HUES6 (cell line): ENCODE measurements around the gene ULK1.
"Not testable (repeated sequence)": the region's sequence is repeated elsewhere in the genome, so short reads cannot be mapped to it uniquely, and the experiment has no call there.

Experiments used
- H3K27ac ChIP-seq: 2 replicates; pipeline ENCODE4 v1.7.0; 2013; ENCODE audit warnings: low read depth, mild to moderate bottlenecking, low read length, inconsistent platforms
- H3K27me3 ChIP-seq: 2 replicates; pipeline ENCODE4 v1.6.1; 2013; ENCODE audit warnings: low read length; ENCODE audit not compliant: control insufficient read depth, insufficient read depth
- H3K36me3 ChIP-seq: 2 replicates; pipeline ENCODE4 v1.6.1; 2013; ENCODE audit warnings: low read length; ENCODE audit not compliant: control insufficient read depth, insufficient read depth
- H3K4me1 ChIP-seq: 2 replicates; pipeline ENCODE4 v1.6.1; 2013; ENCODE audit warnings: low read length; ENCODE audit not compliant: control insufficient read depth, insufficient read depth
- H3K4me3 ChIP-seq: 2 replicates; pipeline ENCODE4 v1.5.1; 2013; ENCODE audit warnings: low read depth, low read length
- H3K9ac ChIP-seq: one replicate; pipeline ENCODE4 v1.6.1; 2013; ENCODE audit warnings: mild to moderate bottlenecking, low read length
- H3K9me3 ChIP-seq: 2 replicates; pipeline ENCODE4 v1.6.1; 2013; ENCODE audit warnings: low read depth, low read length; ENCODE audit not compliant: control insufficient read depth, insufficient read depth

ULK1 gene

DNA sequence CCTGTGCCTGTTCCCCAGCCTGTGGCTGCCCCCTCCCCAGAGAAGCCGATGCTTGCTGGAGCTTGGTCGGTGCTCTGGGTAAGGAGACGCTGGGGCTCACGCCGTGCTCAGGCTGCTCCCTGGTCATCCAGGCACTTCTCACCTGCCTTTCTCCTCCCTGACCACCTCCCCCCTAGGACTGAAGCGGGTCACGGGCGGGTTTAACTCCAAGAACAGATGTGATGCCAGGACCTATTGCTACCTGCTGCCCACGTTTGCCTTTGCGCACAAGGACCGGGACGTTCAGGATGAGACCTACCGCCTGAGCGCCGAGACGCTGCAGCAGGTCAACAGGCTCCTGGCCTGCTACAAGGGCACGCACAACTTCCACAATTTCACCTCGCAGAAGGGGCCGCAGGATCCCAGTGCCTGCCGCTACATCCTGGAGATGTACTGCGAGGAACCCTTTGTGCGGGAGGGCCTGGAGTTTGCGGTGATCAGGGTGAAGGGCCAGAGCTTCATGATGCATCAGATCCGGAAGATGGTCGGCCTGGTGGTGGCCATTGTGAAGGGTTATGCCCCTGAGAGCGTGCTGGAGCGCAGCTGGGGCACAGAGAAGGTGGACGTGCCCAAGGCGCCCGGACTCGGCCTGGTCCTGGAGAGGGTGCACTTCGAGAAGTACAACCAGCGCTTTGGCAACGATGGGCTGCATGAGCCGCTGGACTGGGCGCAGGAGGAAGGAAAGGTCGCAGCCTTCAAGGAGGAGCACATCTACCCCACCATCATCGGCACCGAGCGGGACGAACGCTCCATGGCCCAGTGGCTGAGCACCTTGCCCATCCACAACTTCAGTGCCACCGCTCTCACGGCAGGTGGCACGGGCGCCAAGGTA lies 46.9 kb downstream of the ULK1 start:
- Histone ChIP-seq H3K9me3 (0 out of 2 replicates have a peak, but pooled peaks cover 2% of the 10 kb centered on the region), H3K4me1 (no peaks in the 10 kb centered on the region), H3K27ac (no peak overlapping the region), H3K36me3 (peaks cover 78% of the 10 kb centered on the region), H3K4me3 (no peak overlapping the region), H3K27me3 (no peaks in the 10 kb centered on the region), H3K9ac (no peak overlapping the region)

- H3K4me3 ChIP-seq: no peak overlapping the region
- no peaks in the 10 kb centered on the region for H3K4me1 ChIP-seq
- no peaks in the 10 kb centered on the region for H3K27me3 ChIP-seq
- 0 out of 2 replicates have a peak, but pooled peaks cover 2% of the 10 kb centered on the region for H3K9me3 ChIP-seq
- no peak overlapping the region for H3K27ac ChIP-seq
- H3K9ac ChIP-seq: no peak overlapping the region
- peaks cover 72% of the 10 kb centered on the region for H3K36me3 ChIP-seq
Observed at GRCh38 chr12:131941987-131942341, 47.5 kb downstream of the ULK1 start.

- Histone ChIP-seq H3K36me3 (peaks cover 68% of the 10 kb centered on the region), H3K9ac (no peak overlapping the region), H3K27me3 (no peaks in the 10 kb centered on the region), H3K4me1 (peaks cover 4% of the 10 kb centered on the region), H3K9me3 (0 out of 2 replicates have a peak, but pooled peaks cover 2% of the 10 kb centered on the region), H3K27ac (no peak overlapping the region), H3K4me3 (no peak overlapping the region)
Observed at GRCh38 chr12:131942671-131943070, 48.2 kb downstream of the ULK1 start.

DNA sequence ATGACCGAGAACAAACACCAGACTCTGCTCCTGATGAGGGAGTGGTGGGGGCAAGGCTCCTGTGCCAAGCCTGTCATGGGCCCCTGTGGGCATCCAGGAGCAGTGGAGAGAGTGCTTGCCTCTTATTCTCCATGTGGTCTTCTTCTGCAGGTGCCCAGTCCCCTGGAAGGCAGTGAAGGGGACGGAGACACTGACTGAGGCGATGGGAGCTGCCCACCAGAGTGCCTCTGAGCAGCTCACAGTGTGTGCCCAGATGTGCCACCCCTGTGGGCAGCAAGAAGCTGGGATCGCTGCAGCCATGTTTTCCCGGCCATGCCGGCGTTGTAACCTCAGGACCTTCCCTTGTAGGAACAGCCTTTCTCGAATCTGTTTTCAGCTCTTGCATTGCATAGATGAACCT lies 49.0 kb downstream of the ULK1 start:
- peaks cover 60% of the 10 kb centered on the region for H3K36me3 ChIP-seq
- no peak overlapping the region for H3K4me3 ChIP-seq
- 0 out of 2 replicates have a peak, but pooled peaks cover 2% of the 10 kb centered on the region for H3K9me3 ChIP-seq
- H3K9ac ChIP-seq: no peak overlapping the region
- no peaks in the 10 kb centered on the region for H3K27me3 ChIP-seq
- peaks cover 5% of the 10 kb centered on the region for H3K4me1 ChIP-seq
- no peak overlapping the region for H3K27ac ChIP-seq

GRCh38 chr12:131943876-131944275 lies 49.5 kb downstream of the ULK1 start:
- no peak overlapping the region for H3K27ac ChIP-seq
- H3K36me3 ChIP-seq: peaks cover 58% of the 10 kb centered on the region
- no peak overlapping the region for H3K4me3 ChIP-seq
- H3K9ac ChIP-seq: no peak overlapping the region
- H3K4me1 ChIP-seq: peaks cover 5% of the 10 kb centered on the region
- no peaks in the 10 kb centered on the region for H3K27me3 ChIP-seq
- H3K9me3 ChIP-seq: 0 out of 2 replicates have a peak, but pooled peaks cover 2% of the 10 kb centered on the region

GRCh38 chr12:131944601-131945251 lies 50.3 kb downstream of the ULK1 start:
- H3K27ac ChIP-seq: no peak overlapping the region
- no peaks in the 10 kb centered on the region for H3K27me3 ChIP-seq
- peaks cover 5% of the 10 kb centered on the region for H3K4me1 ChIP-seq
- H3K36me3 ChIP-seq: peaks cover 50% of the 10 kb centered on the region
- H3K9me3 ChIP-seq: 0 out of 2 replicates have a peak, but pooled peaks cover 2% of the 10 kb centered on the region
- no peak overlapping the region for H3K4me3 ChIP-seq
- H3K9ac ChIP-seq: no peak overlapping the region

- Histone ChIP-seq H3K27me3 (no peaks in the 10 kb centered on the region), H3K9me3 (0 out of 2 replicates have a peak, but pooled peaks cover 2% of the 10 kb centered on the region), H3K27ac (no peak overlapping the region), H3K4me3 (no peak overlapping the region), H3K4me1 (peaks cover 5% of the 10 kb centered on the region), H3K36me3 (peaks cover 31% of the 10 kb centered on the region), H3K9ac (no peak overlapping the region)
Observed at GRCh38 chr12:131946757-131947156, 52.3 kb downstream of the ULK1 start.

DNA sequence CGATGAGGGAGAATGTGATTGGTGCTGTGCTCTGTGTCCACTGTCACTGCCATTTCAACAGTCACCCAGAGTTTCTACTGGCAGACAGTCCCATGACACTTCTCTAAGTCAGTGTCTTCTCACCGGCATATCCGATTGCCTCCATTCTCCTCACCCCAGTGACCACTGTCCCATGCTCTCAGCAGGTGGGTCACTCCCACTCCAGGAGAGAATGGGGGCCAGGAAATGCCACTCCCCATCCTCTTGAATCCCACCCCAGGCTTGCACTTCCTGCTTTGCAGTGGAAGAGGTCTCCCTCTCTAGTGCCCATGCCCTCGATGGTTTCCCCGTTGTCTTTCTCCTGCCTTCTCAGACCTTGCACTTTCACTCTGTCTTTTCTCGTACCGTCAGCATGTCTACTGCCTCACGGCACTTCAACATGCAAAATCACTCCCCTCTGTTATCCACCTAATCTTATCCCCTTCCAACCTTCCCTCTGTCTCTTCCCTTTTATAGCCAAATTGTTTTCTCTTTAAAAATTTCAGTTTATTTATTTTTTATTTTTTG lies 53.1 kb downstream of the ULK1 start:
- Histone ChIP-seq H3K27me3 (no peaks in the 10 kb centered on the region), H3K9ac (no peak overlapping the region), H3K9me3 (0 out of 2 replicates have a peak, but pooled peaks cover 2% of the 10 kb centered on the region), H3K4me3 (no peak overlapping the region), H3K4me1 (peaks cover 5% of the 10 kb centered on the region), H3K27ac (no peak overlapping the region), H3K36me3 (peaks cover 24% of the 10 kb centered on the region)

DNA sequence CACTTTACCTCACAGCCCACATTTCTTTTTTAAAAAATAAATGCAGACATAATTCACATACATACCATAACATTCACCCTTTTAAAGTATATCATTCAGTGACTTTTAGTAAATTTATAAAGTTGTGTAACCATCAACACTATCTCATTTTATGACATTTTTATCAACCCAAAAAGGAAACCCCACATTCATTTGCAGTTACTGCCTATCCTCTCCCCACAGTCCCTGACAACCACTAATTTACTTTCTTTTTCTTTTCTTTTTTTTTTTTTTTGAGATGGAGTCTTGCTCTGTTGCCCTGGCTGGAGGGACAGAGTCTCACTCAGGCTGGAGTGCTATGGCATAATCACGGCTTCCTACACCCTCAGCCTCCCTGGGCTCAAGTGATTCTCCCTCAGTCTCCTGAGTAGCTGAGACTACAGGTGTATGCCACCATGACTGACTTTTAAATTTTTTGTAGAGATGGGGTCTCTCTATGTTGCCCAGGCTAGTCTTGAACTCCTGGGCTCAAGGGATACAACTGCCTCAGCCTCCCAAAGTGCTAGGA lies 53.8 kb downstream of the ULK1 start:
- H3K9me3 ChIP-seq: 0 out of 2 replicates have a peak, but pooled peaks cover 2% of the 10 kb centered on the region
- no peaks in the 10 kb centered on the region for H3K27me3 ChIP-seq
- no peak overlapping the region for H3K9ac ChIP-seq
- H3K36me3 ChIP-seq: peaks cover 17% of the 10 kb centered on the region
- no peak overlapping the region for H3K27ac ChIP-seq
- peaks cover 5% of the 10 kb centered on the region for H3K4me1 ChIP-seq
- H3K4me3 ChIP-seq: no peak overlapping the region

- H3K4me1 ChIP-seq, H3K27ac ChIP-seq, H3K27me3 ChIP-seq, H3K9me3 ChIP-seq: not testable (repeated sequence)
- Histone ChIP-seq H3K9ac (peak overlapping the region; percentile 54), H3K4me3 (peak overlapping the region; percentile 57), H3K36me3 (peaks cover 11% of the 10 kb centered on the region)
Observed at GRCh38 chr12:131948713-131949430, 54.5 kb downstream of the ULK1 start.
